Measurements from ENCODE around the gene INSM1.

DNA sequence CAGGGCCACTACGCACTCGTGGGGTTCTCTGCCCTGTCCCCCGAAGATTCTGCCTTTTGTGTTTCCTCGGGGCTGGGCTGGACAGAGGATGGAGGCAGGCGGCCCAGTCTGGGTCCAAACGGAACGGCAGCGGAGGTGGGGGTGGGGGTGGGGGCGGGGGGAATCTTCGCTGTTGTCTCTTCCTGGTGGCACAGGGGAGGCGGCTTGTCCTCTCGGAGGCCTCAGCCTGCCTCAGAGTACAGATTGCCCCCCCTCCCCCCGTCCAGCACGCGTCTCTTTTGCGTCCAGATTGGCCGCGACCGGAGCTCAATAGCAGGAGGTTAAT lies 1.4 kb upstream of the INSM1 start:
- TF ChIP-seq, protein P1, sequence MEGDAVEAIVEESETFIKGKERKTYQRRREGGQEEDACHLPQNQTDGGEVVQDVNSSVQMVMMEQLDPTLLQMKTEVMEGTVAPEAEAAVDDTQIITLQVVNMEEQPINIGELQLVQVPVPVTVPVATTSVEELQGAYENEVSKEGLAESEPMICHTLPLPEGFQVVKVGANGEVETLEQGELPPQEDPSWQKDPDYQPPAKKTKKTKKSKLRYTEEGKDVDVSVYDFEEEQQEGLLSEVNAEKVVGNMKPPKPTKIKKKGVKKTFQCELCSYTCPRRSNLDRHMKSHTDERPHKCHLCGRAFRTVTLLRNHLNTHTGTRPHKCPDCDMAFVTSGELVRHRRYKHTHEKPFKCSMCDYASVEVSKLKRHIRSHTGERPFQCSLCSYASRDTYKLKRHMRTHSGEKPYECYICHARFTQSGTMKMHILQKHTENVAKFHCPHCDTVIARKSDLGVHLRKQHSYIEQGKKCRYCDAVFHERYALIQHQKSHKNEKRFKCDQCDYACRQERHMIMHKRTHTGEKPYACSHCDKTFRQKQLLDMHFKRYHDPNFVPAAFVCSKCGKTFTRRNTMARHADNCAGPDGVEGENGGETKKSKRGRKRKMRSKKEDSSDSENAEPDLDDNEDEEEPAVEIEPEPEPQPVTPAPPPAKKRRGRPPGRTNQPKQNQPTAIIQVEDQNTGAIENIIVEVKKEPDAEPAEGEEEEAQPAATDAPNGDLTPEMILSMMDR (conservative IDR thresholded peaks at IDR 0.05; ENCODE audit: low read depth in 2 of 2): no peak
- TF ChIP-seq REST (IDR thresholded peaks at IDR 0.05; ENCODE audit: unreplicated experiment) (no peak), POLR2AphosphoS5 (IDR thresholded peaks at IDR 0.05; ENCODE audit: low read depth) (no peak), JUNB (IDR thresholded peaks at IDR 0.05; ENCODE audit: unreplicated experiment) (no peak), EZH2 (IDR thresholded peaks at IDR 0.05; ENCODE audit: low read depth, unreplicated experiment) (no peak), CREB1 (CRISPR knock-in tag; IDR thresholded peaks at IDR 0.05; ENCODE audit: low read depth) (no peak), STAT1 (IDR thresholded peaks at IDR 0.05; ENCODE audit: unreplicated experiment) (no peak)

Data from GM23338 (cell line).